ENCODE measurements around the gene MYO19. TPM values are rescaled to one million over a fixed set of nuclear protein-coding genes. Genes with fewer than 3 reads are reported as not detected.

Gene MYO19
- total RNA-seq, result 100 to 1,000 TPM; 134 to 366 (median 154) TPM

DNA sequence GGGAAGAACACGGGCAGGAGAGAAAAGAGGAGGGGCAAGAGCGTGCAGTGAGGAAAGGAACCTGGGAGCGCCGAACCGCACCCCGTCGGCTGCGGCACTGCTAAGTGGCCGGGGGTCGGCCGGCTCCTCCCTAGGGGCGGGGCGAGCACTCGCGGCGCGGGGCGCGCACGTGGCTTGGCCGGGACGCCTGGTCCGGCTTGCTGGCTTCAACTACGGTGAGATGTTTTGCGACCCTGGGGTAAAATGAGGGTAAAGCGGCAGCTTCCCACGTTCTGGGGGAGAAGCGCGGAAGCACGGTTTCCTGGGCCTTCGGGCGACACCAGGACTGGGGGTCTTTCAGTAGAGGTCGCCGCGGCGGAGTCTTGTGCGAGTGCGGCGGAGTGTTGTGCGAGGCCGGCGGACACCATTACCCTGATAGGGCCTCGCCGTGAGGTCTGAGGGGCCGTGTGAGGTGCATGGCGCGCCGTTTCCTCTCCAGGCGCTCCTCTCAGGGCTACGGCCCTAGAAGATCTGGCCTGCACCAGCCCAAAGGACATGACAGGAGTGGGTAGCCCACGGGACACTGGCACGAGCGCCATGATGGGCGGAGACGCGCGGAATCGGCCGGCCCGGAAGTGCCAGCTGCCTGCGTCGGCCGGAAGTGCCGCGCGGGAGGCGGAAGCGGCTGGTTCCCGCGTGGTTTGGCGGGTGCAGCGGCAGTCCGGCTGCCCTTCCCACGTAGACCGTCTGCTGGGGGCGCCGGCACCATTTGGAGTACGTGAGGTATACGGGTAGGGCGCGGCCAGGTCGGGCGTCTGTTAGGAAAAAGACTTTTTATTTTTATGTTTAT is at the start of gene MYO19, which contains the start of gene PIGW:
TSS of gene MYO19 (minus strand) at position 29 of the 829 bp plus-strand sequence. CDS start 2,330 bp downstream, outside the sequence.
TSS of gene PIGW (plus strand) at position 148 of the 829 bp plus-strand sequence. CDS start 2,115 bp downstream, outside the sequence.
- Histone ChIP-seq H3K27ac (peak within 1 kb of the TSS; percentile 99), H3K4me1 (peaks cover 20% of the 10 kb centered on the region), H3K27me3 (no peaks in the 10 kb centered on the region), H3K36me3 (peaks cover 38% of the 10 kb centered on the region), H3K4me3 (peak within 1 kb of the TSS; percentile 77), H3K9me3 (no peaks in the 10 kb centered on the region)
- TF ChIP-seq POLR2A (IDR thresholded peaks at IDR 0.05) (peak; percentile 25 to 89), POLR2AphosphoS5 (IDR thresholded peaks at IDR 0.05) (peak; percentile 87 to 95 (median 93))
- TF ChIP-seq, protein P1, sequence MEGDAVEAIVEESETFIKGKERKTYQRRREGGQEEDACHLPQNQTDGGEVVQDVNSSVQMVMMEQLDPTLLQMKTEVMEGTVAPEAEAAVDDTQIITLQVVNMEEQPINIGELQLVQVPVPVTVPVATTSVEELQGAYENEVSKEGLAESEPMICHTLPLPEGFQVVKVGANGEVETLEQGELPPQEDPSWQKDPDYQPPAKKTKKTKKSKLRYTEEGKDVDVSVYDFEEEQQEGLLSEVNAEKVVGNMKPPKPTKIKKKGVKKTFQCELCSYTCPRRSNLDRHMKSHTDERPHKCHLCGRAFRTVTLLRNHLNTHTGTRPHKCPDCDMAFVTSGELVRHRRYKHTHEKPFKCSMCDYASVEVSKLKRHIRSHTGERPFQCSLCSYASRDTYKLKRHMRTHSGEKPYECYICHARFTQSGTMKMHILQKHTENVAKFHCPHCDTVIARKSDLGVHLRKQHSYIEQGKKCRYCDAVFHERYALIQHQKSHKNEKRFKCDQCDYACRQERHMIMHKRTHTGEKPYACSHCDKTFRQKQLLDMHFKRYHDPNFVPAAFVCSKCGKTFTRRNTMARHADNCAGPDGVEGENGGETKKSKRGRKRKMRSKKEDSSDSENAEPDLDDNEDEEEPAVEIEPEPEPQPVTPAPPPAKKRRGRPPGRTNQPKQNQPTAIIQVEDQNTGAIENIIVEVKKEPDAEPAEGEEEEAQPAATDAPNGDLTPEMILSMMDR (IDR thresholded peaks at IDR 0.05), result no peak
- peak; percentile 92 to 93 for DNase-seq (ENCODE audit: low spot score in 2 of 2)
- WGBS, result under 1% methylated on average over 39 of the region's 83 CpGs

DNA sequence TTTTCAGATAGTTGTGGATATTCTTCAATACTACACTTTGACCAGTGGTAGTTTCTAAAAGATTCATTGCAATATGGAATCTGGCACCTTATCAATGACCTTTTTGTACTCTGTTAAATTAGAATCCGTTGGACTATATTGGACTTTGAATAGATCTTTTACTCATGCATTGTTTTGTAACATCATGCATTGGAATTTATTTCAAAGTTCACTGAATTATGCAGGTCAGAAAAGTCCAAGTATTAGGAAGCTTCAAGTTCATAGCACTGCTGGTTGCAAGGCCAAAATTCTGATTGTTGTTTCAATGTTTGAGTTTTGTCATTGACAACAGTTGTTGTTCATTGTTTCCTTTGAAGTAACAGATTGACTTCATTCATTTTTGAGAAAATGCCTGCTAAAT is 49.1 kb upstream of the MYO19 start:
- WGBS, result 52% methylated on average over 1 of the region's 1 CpG
- H3K36me3 ChIP-seq, result peaks cover 95% of the 10 kb centered on the region
- TF ChIP-seq POLR2AphosphoS5 (IDR thresholded peaks at IDR 0.05) (no peak), EP300 (IDR thresholded peaks at IDR 0.05) (no peak), POLR2A (IDR thresholded peaks at IDR 0.05) (no peak)
- TF ChIP-seq, protein P1 (IDR thresholded peaks at IDR 0.05), result no peak

GRCh38 chr17:36578671-36579070 is 44.0 kb upstream of the MYO19 start:
- Histone ChIP-seq H3K9me3 (no peaks in the 10 kb centered on the region), H3K27me3 (no peaks in the 10 kb centered on the region), H3K4me1 (peaks cover 5% of the 10 kb centered on the region), H3K36me3 (peaks cover 69% of the 10 kb centered on the region), H3K4me3 (no peak overlapping the region), H3K27ac (no peak overlapping the region)
- no peak for TF ChIP-seq POLR2A (IDR thresholded peaks at IDR 0.05)
- no peak for TF ChIP-seq EP300 (IDR thresholded peaks at IDR 0.05)
- TF ChIP-seq, protein P1 (IDR thresholded peaks at IDR 0.05), result no peak
- no peak for TF ChIP-seq POLR2AphosphoS5 (IDR thresholded peaks at IDR 0.05)
- 92% methylated on average over 2 of the region's 2 CpGs for WGBS
- no peak for DNase-seq (ENCODE audit: low spot score in 2 of 2)

More for the DNA sequence above, 49.1 kb upstream of the MYO19 start:
- H3K9me3 ChIP-seq, result no peaks in the 10 kb centered on the region
- DNase-seq (ENCODE audit: low spot score in 2 of 2), result no peak
- no peak overlapping the region for H3K27ac ChIP-seq
- no peaks in the 10 kb centered on the region for H3K4me1 ChIP-seq
- H3K27me3 ChIP-seq, result no peaks in the 10 kb centered on the region
- H3K4me3 ChIP-seq, result no peak overlapping the region

- Histone ChIP-seq H3K36me3 (peaks cover 63% of the 10 kb centered on the region), H3K27me3 (no peaks in the 10 kb centered on the region), H3K4me1 (peaks cover 5% of the 10 kb centered on the region), H3K4me3 (no peak overlapping the region), H3K27ac (no peak overlapping the region), H3K9me3 (no peaks in the 10 kb centered on the region)
- DNase-seq (ENCODE audit: low spot score in 2 of 2), result no peak
- WGBS, result 57% methylated on average over 2 of the region's 2 CpGs
- TF ChIP-seq POLR2A (IDR thresholded peaks at IDR 0.05) (no peak), POLR2AphosphoS5 (IDR thresholded peaks at IDR 0.05) (no peak), EP300 (IDR thresholded peaks at IDR 0.05) (no peak)
- TF ChIP-seq, protein P1 (IDR thresholded peaks at IDR 0.05), result no peak
These were observed 42.1 kb upstream of the MYO19 start for GRCh38 chr17:36576793-36577192.

- no peaks in the 10 kb centered on the region for H3K9me3 ChIP-seq
- H3K36me3 ChIP-seq, result peaks cover 63% of the 10 kb centered on the region
- no peak for DNase-seq (ENCODE audit: low spot score in 2 of 2)
- no peak overlapping the region for H3K27ac ChIP-seq
- TF ChIP-seq, protein P1 (IDR thresholded peaks at IDR 0.05), result no peak
- no peak for TF ChIP-seq POLR2A (IDR thresholded peaks at IDR 0.05)
- TF ChIP-seq POLR2AphosphoS5 (IDR thresholded peaks at IDR 0.05), result no peak
- no peak for TF ChIP-seq EP300 (IDR thresholded peaks at IDR 0.05)
- no peak overlapping the region for H3K4me3 ChIP-seq
- 91% methylated on average over 12 of the region's 12 CpGs for WGBS
- no peaks in the 10 kb centered on the region for H3K27me3 ChIP-seq
- peaks cover 5% of the 10 kb centered on the region for H3K4me1 ChIP-seq
These were observed 40.4 kb upstream of the MYO19 start for GRCh38 chr17:36575028-36575427.

Measured in suprapubic skin (tissue), 4 donors.